Astrocyte (in vitro differentiated cells and primary cell): ENCODE results near the gene POLA1. TPM values are rescaled to one million over a fixed set of nuclear protein-coding genes. Genes with fewer than 3 reads are reported as not detected.

ENCODE experiments used
- DNase-seq: peaks from one replicate; pipeline ENCODE4 v3.0.0-alpha.2; 2010; ENCODE audit warnings: low read depth
- FAIRE-seq: peaks from 2 replicates; lab custom pipeline; 2011; peaks lifted over from hg19 to GRCh38; lab: Jason Lieb, UNC
- H2AFZ ChIP-seq: 2 replicates; pipeline ENCODE4 v1.6.0; 2012; ENCODE audit warnings: low read depth, low read length, inconsistent platforms
- H3K27ac ChIP-seq: 2 replicates; pipeline ENCODE4 v1.5.1; 2011; ENCODE audit warnings: low read depth, low read length, inconsistent platforms
- H3K27me3 ChIP-seq: 2 replicates; pipeline ENCODE4 v1.6.0; 2011; ENCODE audit warnings: low read length, inconsistent platforms; ENCODE audit not compliant: insufficient read depth
- H3K36me3 ChIP-seq: 2 replicates; pipeline ENCODE4 v1.5.1; 2011; ENCODE audit warnings: low read length, inconsistent platforms; ENCODE audit not compliant: insufficient read depth
- H3K4me1 ChIP-seq: 2 replicates; pipeline ENCODE4 v1.5.1; 2011; ENCODE audit warnings: low read length, inconsistent platforms; ENCODE audit not compliant: insufficient read depth
- H3K4me2 ChIP-seq: 2 replicates; pipeline ENCODE4 v1.6.0; 2012; ENCODE audit warnings: low read length, inconsistent platforms
- H3K4me3 ChIP-seq: 2 replicates; pipeline ENCODE4 v1.5.1; 2011; ENCODE audit warnings: low read depth, mild to moderate bottlenecking, low read length, inconsistent platforms; ENCODE audit not compliant: insufficient read depth
- H3K79me2 ChIP-seq: 2 replicates; pipeline ENCODE4 v1.6.0; 2012; ENCODE audit warnings: mild to moderate bottlenecking, low read length, inconsistent platforms; ENCODE audit not compliant: insufficient read depth
- H3K9ac ChIP-seq: 2 replicates; pipeline ENCODE4 v1.6.0; 2012; ENCODE audit warnings: mild to moderate bottlenecking, low read length, inconsistent platforms
- H3K9me3 ChIP-seq: 2 replicates; pipeline ENCODE4 v1.5.1; 2012; ENCODE audit warnings: low read depth, mild to moderate bottlenecking, low read length, inconsistent platforms; ENCODE audit not compliant: insufficient read depth
- H4K20me1 ChIP-seq: 2 replicates; pipeline ENCODE4 v1.6.0; 2012; ENCODE audit warnings: low read length, inconsistent platforms; ENCODE audit not compliant: insufficient read depth
- H3K27ac Mint-ChIP-seq: one replicate; pipeline ENCODE4 v1.8.0; 2021; ENCODE audit warnings: mild to moderate bottlenecking, mixed read lengths; ENCODE audit not compliant: unreplicated experiment
- H3K27me3 Mint-ChIP-seq: one replicate; pipeline ENCODE4 v1.8.0; 2021; ENCODE audit warnings: low read depth, mixed read lengths; ENCODE audit not compliant: unreplicated experiment
- H3K36me3 Mint-ChIP-seq: one replicate; pipeline ENCODE4 v1.8.0; 2021; ENCODE audit warnings: low read depth, mixed read lengths; ENCODE audit not compliant: unreplicated experiment
- H3K4me1 Mint-ChIP-seq: one replicate; pipeline ENCODE4 v1.8.0; 2021; ENCODE audit warnings: low read depth, mixed read lengths; ENCODE audit not compliant: unreplicated experiment
- H3K4me3 Mint-ChIP-seq: one replicate; pipeline ENCODE4 v1.8.0; 2021; ENCODE audit warnings: mild to moderate bottlenecking, moderate library complexity, mixed read lengths; ENCODE audit not compliant: unreplicated experiment
- H3K9me3 Mint-ChIP-seq: one replicate; pipeline ENCODE4 v1.8.0; 2021; ENCODE audit warnings: mild to moderate bottlenecking, mixed read lengths; ENCODE audit not compliant: unreplicated experiment
- CTCF ChIP-seq: IDR thresholded peaks from 2 replicates; pipeline ENCODE4 v1.5.1; 2011; ENCODE audit warnings: low read depth, mild to moderate bottlenecking, inconsistent platforms, low read length, moderate library complexity; ENCODE audit not compliant: insufficient read depth
- EZH2 ChIP-seq: IDR thresholded peaks from 2 replicates; pipeline ENCODE4 v1.6.1; 2012; ENCODE audit warnings: mild to moderate bottlenecking, low read length, inconsistent platforms; ENCODE audit not compliant: insufficient read depth
- total RNA-seq: library from RNA; stranded (reverse); gene quantifications from 2 replicates; pipeline ENCODE4 v1.2.1, GENCODE V29; 2021

The POLA1 gene
- total RNA-seq, 1 donor from 2014 or later: 4.9 TPM

GRCh38 chrX:24956828-24957227 lies 263.1 kb downstream of the POLA1 start:
- H2AFZ ChIP-seq: no peak overlapping the region
- no peak overlapping the region for H3K27ac Mint-ChIP-seq
- no peaks in the 10 kb centered on the region for H3K9me3 ChIP-seq
- no peaks in the 10 kb centered on the region for H3K79me2 ChIP-seq
- H4K20me1 ChIP-seq: no peaks in the 10 kb centered on the region
- TF ChIP-seq CTCF (no peak), EZH2 (no peak)
- H3K9me3 Mint-ChIP-seq: no peaks in the 10 kb centered on the region
- no peak overlapping the region for H3K4me3 Mint-ChIP-seq
- FAIRE-seq (peak; percentile 65), DNase-seq (peak; percentile 6)
- H3K9ac ChIP-seq: no peak overlapping the region
- H3K36me3 ChIP-seq: no peaks in the 10 kb centered on the region
- no peak overlapping the region for H3K4me2 ChIP-seq
- H3K27me3 ChIP-seq: no peaks in the 10 kb centered on the region
- no peaks in the 10 kb centered on the region for H3K4me1 ChIP-seq
- H3K36me3 Mint-ChIP-seq: no peaks in the 10 kb centered on the region
- no peak overlapping the region for H3K4me3 ChIP-seq
- H3K27ac ChIP-seq: no peak overlapping the region
- no peaks in the 10 kb centered on the region for H3K4me1 Mint-ChIP-seq
- no peaks in the 10 kb centered on the region for H3K27me3 Mint-ChIP-seq

- H3K9me3 ChIP-seq: no peaks in the 10 kb centered on the region
- H3K9ac ChIP-seq: no peak overlapping the region
- H3K4me1 Mint-ChIP-seq: peaks cover 3% of the 10 kb centered on the region
- no peaks in the 10 kb centered on the region for H4K20me1 ChIP-seq
- no peaks in the 10 kb centered on the region for H3K4me1 ChIP-seq
- H3K9me3 Mint-ChIP-seq: no peaks in the 10 kb centered on the region
- no peaks in the 10 kb centered on the region for H3K27me3 Mint-ChIP-seq
- H3K4me3 Mint-ChIP-seq: no peak overlapping the region
- no peaks in the 10 kb centered on the region for H3K27me3 ChIP-seq
- H2AFZ ChIP-seq: no peak overlapping the region
- H3K4me2 ChIP-seq: no peak overlapping the region
- no peak overlapping the region for H3K4me3 ChIP-seq
- TF ChIP-seq CTCF (no peak), EZH2 (no peak)
- H3K36me3 ChIP-seq: no peaks in the 10 kb centered on the region
- no peaks in the 10 kb centered on the region for H3K36me3 Mint-ChIP-seq
- DNase-seq (no peak), FAIRE-seq (no peak)
- no peaks in the 10 kb centered on the region for H3K79me2 ChIP-seq
- no peak overlapping the region for H3K27ac Mint-ChIP-seq
- no peak overlapping the region for H3K27ac ChIP-seq
These were observed 268.1 kb downstream of the POLA1 start for GRCh38 chrX:24961809-24962208.

- Histone ChIP-seq H3K36me3 (no peaks in the 10 kb centered on the region), H3K9ac (no peak overlapping the region), H3K27ac (no peak overlapping the region), H3K79me2 (no peaks in the 10 kb centered on the region), H3K9me3 (no peaks in the 10 kb centered on the region), H3K4me2 (no peak overlapping the region), H3K4me3 (no peak overlapping the region), H3K27me3 (no peaks in the 10 kb centered on the region), H4K20me1 (no peaks in the 10 kb centered on the region), H2AFZ (no peak overlapping the region), H3K4me1 (no peaks in the 10 kb centered on the region)
- DNase-seq (peak; percentile 10), FAIRE-seq (peak; percentile 74)
- Mint-ChIP-seq H3K9me3 (no peaks in the 10 kb centered on the region), H3K4me3 (no peak overlapping the region), H3K4me1 (peaks cover 3% of the 10 kb centered on the region), H3K27ac (no peak overlapping the region), H3K27me3 (no peaks in the 10 kb centered on the region), H3K36me3 (no peaks in the 10 kb centered on the region)
- TF ChIP-seq CTCF (no peak), EZH2 (no peak)
These were observed 270.1 kb downstream of the POLA1 start for GRCh38 chrX:24963823-24964222.
